Measurements from ENCODE around the gene ABR.

The ABR gene

DNA sequence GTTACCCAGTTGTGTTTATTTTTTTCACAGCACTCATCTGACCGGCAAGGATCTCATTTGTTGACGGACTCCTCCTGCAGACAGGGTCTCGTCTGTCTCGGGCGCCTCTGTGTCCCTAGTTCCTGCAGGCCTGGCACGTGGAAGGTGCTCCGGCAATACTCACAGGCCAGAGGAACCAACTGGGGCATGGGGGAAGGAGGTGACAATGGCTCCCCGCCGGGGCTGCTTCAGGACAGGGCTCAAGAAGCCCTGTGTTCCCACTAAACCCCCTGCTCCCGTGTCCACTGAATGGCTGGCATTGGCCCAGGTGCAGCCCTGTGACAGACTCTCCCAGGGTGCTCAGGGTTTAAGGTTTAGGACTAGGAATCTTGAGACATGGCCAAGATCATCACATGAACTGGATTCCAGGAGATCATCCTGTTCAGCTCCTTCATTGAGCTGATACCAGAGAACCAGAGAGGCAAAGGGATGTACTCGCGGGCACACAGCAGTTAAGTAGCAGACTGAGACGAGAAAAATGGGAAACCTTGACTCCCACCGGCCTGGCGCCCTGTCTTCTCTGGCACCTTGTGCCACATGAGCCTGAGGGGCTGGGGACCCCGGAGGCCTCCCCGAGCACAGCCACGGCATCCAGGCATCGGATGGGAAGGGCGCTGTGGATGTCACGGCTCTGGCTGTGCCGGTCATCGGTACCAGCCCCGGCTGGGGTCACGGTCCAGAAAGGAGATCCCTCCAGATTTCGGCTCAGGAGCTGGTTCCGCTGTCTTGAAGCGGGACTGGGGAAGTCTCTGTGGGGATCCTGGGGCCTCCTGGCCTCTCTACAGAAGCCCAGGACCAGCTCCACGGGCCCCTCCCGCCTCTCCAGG is 153.8 kb downstream of the ABR start:
- DNase-seq, result no peak

DNA sequence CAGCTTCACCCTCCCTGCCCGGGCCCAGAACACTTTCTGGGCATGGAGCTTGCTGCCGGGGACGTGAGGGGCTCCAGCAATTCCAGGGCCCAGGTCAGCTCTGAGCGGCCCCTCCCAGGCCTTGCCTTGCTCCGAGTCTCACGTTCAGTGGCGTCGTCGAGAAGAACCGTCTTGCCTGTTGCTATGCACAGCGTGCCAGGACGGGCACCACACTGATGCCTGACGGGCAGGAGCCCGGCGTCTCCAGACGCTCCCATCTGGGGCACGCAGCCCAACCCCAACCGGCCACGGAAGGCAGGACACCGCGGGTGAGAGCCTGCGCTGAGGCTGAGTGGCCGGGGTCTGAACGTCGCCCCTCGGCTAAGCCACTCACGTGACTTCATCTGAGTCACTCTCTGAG is 155.7 kb downstream of the ABR start:
- no peak for DNase-seq

DNA sequence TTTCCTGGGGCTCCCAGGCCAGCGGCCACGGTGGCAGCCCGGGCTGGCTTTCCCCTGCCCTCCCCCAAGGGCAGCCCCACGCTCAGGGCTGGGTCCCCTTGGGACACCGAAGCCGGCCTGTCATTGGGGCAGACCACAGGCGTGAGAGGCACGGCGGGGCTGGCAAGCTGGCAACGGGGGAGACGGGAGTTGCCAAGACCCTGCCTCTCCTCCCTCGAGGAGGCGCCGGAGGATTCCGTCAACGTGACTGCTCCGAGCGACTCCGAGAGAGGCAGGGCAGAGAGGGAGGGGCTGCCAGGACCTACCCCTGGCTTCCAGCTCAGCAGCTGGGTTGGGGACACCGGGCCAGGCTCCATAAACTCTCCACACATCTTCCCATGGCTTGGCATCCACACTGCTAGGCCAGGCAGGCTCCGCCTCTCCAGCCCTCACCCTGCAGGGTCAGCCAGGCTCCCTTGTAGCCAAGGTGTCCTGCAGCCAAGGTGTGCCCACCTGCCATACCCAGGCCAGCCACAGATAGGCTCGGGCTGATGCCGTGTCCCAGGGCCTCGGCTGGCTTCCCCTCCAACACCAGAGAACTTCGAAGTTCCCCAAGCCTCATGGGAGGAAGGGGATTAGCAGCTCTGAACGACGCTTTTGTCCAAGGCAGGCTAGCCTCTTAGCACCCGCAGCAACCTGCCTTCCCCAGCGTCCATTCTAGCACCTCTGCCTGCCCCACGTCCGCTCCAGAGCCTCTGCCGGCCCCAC is 157.3 kb downstream of the ABR start:
- DNase-seq, result no peak

DNA sequence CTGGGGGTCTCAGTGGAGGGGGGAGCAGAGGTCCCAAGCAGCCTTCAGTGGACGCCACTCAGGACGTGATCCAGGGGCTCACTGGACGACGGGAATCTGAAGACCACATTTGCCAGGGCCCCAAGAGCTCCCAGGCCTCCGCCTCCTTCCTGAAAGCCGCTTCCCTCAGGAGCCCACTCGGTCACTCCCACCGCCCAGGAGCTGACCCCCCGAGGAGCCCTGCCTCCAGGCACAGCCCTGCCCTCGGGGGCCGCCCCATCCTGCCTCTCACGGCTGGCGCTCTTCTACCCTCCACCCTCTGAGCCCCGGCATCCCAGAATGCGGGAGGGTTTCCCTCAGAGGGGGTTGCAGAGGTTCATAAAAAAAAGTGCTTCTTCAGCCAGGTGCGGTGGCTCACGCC is 158.6 kb downstream of the ABR start:
- DNase-seq, result no peak

DNA sequence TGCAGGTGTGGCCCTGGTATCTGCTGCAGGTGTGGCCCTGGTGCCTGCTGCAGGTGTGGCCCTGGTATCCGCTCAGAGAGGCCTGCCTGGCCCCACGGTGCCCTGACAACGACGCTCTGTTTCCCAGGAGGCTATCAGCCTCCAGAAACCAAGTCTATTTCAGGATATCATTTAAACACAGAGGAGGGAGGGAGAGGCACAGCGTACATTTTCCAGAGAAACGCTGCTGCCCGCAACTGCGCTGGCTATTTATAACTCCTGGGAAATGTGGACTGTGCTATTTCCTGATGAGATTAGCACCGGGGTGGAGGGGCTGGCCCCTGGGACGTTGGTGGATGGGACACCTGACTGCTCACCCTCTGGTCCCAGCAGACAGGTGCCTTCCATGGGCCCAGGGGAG is 160.3 kb downstream of the ABR start:
- no peak for DNase-seq

DNA sequence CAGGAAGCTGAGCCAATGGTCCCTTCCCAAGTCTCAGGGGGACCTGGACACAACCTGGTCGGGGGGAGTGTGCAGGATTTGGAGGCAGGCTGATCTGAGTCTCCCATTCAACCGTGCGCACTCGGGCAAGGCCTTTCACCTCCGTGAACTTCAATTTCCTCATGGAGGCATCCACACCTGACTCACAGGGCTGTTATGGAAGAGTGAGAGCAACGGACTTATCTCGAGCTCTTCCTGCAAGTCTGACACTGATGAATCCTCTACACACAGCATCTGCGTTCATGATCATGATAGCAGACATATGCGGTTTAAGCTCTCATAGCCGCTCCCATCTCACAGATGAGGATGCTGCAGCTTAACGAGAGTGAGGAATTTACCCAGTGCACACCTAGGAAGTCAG is 161.2 kb downstream of the ABR start:
- no peak for DNase-seq

DNA sequence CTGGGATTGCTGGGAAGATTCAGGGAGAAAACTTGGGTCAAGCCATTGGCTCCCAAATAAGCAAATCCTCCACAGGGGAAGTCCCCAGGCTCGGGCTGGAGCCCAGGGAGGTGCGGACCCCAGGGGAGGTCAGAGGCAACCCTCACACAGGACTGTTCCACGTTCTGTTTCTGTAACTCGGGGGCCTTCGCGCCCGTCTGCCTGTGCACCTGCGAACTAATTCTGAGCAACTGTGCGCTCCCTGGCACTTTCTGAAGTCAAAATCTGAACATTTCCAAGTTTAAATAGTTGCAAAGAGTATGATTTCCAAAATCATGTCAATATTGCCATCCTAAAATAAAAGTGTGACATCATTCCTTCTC is 166.1 kb downstream of the ABR start:
- no peak for DNase-seq

DNA sequence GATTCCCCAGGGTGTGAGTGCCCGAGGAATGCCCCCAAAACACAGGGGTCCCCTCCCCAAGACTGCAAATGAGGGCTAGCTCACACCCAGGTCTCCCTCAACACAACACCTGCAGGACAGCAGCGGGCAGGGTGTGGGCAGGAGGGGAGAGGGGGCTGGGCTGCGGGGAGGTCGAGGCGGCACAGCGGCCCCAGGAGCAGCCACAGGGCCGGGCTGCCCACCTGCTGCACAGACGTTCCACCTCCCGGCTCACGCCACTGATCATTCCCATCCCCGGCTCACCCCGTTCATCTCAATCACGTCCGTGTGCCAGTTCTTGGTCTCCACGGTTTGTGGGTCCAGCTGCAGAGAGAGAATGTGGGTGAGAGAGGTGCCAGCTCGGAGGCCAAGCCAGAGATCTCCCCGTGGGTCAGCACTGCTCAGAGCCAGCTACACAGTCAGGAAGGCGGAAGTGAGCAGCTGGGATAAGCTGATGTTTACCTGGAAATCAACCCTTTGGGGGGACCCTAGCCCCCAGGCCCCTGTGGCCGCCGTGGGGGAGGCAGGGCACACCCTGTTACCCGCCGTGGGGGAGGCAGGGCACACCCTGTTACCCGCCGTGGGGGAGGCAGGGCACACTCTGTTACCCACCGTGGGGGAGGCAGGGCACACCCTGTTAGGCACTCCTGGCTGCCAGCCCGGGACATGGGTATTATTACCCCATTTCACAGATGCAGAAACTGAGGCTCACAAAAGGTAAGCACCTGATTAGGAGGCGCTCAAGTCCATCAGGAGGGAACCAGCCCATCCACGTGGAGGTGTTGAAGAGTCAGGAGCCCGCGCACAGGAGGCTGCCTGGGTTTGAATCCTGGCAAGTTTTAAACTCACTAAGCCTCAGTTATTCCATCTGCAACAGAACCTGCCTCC is 166.7 kb downstream of the ABR start:
- no peak for DNase-seq

DNA sequence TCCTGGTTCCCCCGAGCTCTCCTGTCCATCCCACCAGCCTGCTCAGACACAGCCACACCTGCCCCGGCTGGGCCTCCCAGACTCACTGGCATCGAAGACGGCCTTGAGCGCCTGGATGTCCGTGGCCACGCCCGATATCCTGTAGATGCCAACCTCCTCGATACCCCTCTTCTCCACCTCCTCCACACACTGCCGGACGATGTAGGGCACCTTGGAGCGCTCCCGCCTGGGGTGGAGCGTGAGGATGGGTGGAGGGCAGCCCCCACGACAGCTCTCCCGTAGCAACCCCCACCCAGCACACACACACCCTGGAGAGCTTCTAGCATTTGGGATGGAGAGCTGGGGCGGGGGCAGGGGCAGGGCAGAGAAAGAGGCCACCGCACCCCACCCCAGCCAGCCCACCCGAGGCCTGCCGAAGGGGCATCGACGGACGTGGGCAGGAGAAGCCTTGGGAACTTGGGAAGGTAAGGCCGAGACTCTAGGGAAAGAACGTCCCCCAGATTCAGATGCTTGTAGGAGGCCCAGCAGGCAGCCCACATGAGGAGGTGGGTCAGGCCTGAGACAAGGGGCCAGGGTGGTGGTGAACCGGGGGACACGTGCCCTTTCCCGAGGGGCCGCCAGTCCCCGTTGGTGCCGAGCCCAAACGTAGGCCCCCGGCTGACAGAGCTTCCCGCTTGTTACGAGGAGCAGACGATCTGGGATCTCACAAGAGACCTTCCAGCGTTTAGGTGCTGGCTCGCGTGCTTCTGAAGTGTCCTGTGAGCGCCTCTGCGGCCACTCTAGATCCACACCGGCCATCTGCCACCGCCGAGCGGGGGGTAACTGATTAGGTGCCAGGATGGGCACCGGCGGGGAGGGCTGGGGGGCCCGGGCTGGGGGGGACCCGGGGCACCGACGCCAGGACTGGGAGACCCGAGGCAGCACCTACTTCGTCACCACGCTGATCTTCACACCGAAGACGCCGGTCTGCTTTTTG is 167.7 kb downstream of the ABR start:
- no peak for DNase-seq

DNA sequence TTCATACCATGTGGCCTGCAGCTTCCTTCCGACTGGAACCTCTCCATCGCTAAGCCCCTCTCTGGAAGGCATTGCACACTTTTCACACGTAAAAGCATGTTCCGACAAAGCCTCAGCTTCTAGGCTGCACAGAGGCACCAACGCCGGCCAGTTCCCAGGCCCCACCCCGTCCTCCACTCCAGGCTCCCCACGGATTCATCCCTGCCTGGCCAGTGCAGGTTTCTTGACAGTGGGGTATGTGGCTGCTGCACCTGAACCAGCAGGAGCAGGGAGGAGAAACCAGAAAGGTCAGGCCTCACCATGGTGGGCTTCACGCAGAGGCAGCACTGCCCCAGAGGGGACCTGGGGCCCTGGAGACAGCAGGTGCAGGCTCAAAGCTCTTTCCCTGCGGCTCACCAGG is 168.6 kb downstream of the ABR start:
- DNase-seq, result no peak

DNA sequence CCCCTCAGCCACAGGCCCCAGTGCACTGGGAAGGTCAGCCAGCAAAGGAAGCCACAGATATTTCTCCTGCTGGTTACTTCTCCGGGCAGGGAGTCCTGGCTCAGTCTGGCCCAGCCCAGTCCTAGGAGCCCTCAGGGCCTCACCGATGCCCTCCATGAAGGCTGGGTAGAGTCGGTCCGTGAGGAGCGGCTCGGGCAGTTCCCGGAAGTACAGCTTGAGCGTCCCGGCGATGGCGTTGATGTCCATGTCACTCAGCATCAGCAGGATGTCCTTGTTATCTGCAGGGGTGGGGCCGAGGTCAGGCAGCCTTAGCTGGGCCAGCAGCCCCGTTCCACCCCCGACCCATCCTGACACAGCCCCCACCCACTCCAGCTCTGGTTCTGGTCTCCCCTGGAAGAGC is 169.2 kb downstream of the ABR start:
- no peak for DNase-seq

DNA sequence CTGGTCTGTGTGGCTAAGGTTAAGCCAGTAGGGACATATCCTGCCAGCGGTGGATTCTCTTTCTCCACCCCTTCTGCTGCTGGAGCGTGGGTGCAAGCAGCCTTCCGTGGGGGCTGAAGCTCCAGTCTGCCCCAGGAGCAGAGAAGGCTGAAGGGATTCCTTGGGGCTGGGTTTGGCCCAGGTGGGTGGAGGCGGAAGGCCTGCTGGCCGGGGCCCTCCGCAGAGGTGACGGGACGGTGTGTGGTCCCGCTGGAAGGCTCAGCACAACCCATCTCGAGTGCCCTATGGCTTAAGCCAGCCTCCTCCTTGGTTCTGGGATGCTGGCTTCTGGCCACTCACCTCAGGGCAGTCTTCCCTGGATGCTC is 169.7 kb downstream of the ABR start:
- no peak for DNase-seq

DNA sequence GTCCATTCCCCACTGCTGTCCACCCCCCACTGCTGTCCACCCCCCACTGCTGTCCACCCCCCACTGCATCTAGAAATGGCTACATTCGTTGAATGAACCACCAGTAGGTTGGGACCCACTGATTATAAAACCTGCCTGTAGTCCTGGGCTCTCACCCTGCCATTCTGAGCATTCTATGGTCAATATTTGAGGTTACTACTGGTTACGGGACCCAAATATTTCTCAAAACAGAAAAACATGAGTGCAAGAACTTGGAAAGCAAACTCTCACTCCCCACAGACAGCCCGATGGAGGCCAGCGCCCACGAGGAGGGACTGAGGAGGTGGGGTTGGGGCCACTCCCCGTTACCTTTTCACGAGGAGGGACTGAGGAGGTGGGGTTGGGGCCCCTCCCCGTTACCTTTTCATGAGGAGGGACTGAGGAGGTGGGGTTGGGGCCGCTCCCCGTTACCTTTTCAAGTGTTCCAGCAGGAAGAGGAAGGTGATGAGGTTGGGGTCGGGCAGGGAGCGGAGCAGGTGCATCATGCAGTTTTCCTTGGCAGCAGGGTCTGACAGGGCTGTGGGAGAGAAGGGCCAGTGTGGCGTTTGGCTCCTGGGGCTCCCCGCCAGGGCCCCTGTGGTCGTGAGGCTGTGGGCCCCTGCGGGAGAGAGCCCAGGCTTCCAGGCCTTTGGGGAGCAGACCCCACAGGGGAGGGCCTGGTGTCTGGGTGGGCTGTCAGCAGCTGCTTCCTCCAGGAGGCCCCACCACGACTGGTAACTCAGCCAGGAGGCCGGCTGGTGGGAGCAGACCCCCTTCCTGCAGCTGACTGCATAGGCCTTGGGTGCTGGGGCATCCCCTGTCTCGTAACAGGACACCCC is 170.3 kb downstream of the ABR start:
- no peak for DNase-seq

DNA sequence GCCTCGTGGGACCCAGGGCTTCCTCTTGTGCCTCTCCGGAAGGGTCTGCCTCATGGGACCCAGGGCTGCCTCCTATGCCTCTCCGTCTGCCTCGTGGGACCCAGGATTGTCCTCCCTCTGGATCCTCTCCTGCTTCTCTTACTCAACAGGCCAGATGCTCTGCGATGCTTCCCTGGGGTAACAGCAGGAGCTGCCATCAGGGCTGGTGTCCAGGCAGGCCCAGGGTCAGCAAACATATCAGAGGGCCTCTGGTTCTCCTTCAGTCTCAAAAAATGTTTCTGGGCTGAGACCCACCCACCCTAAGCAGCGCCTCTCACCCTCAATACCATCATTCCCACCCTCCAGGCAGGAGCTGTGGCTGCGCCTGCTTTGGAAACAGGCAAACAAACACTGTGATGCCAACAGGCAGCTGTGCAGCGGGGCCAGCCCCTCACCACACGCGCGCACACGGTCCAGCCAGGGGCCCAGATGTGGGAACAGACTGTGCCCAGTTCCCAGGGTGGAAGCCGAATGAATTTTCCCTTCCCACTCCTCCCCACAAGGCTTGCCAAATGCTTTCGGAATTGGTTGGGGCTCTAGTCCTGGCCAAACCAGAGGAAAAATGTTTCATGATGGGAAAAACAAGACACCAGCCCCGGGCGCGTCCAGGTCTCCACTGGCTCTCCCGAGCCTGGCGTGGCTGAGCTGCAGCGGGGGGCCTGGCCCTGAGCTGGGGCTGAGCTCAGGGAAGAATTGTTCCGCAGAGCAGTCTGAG is 171.6 kb downstream of the ABR start:
- no peak for DNase-seq

DNA sequence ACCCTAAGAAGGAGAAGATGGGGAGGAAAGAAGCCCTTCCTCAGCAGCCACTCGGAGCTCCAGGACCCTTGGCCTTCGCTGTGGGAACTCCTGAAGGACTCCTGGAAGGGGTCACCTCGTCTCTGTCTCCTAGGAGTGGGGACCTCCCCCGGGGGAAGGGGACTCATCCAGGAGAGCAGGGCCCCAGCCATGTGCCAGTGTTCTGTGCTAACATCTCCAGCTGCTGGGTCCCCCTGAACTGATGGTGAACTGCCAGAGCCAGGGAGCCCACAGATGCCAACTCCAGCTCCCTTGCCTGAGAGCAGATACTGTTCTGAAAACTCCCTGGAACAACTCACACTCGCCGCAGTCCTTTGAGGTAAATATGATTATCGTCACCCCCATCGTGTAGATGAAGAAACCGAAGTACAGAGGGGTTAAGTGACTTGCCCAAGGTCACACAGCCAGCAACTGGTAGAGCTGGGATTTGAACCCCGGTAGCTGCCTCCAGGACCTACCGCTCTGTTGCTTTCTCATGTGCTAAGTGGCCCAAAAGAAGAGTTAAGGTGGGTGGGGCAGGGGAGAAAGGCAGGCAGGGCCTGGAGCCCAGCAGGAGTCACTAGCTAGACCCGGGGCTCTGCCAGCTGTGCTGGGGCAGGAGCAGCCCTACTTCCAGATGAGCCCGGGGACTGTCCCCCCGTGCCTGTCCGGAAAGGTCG is 172.3 kb downstream of the ABR start:
- no peak for DNase-seq

DNA sequence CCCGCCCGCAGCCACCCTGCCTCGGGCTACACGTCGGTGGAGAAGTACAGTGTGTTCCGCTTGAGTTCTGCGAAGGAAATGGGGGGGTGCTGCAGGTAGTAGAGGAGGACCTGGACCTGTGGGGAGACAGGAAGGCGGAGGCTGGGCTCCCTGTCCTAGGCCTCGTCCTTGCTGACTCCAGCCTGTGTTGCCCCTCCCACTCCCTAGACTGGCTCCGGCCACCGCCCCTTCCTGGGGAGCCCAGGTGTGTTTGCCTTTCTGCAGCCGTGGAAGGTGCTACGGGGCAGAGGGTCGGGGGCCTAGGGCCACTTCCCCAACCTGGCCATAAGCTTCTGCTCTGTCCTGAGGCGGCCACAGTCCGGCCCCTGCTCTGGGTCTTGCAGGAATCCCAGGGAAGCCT is 173.7 kb downstream of the ABR start:
- no peak for DNase-seq

DNA sequence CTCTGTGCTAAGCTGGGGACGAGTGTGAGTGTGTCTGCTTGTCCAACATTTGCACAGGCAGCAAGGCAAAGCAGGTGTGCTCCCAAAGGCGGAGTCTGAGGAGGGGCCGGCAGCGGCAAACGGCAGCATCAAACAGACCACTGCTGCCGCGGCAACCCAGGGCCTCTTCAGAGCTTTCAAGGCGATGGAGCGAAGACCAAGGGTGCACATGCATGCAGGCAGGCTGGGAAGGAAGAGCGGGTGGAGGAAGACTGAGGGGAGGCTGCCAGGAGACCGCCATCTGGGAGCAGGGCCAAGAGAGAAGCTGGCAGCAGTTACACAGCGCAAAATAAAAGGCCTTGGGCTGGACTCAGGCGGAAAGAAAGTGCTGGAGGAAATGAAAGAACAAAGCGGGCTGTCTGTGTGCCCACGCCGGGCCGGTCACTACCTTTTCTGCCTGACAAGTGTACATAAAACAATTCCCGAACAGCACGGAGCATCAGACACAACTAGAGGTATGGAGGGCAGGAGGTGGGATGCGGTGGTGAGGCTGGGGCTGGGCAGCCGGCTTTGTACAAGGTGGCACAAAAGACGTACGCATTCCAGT is 174.3 kb downstream of the ABR start:
- no peak for DNase-seq

DNA sequence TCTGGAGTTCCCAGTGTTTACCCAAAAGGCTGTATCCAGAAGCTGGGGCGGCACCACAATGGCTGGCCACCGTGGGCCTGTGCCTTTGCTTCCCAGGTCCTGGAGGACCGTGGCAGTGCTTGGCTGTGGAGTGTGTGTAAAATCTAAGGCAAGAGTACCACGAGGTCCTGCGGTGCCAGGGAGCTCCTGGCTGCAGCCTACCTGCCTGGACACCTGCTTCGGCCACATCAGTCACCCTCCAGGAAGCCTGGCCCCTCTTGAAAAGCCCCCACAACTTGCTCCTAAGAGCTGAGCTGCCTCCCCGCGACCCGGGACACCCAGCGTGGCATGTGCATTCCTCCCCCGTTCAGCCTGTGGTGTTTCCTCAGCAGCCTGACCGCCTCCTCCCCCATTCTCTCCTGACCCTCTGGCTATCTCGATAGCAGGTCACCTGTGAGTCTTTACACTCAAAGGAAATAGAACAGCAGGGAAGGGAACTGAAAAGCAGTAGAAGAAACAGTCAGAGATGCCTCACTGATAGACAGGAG is 174.9 kb downstream of the ABR start:
- no peak for DNase-seq

All from activated CD8-positive, alpha-beta memory T cell treated with anti-CD3 and anti-CD28 coated beads for 24 hours (primary cell).